ENCODE data around the gene CTSZ. TPM values are rescaled to one million over a fixed set of nuclear protein-coding genes. Genes with fewer than 3 reads are reported as not detected.
A peak's percentile ranks its signal among the peaks of the same experiment; 100 is the strongest.
"Not testable (repeated sequence)": the region's sequence is repeated elsewhere in the genome, so short reads cannot be mapped to it uniquely, and the experiment has no call there.

The CTSZ gene
- polyA plus RNA-seq, 3 donors = 80.3 to 90.7 (median 86.6) TPM

DNA sequence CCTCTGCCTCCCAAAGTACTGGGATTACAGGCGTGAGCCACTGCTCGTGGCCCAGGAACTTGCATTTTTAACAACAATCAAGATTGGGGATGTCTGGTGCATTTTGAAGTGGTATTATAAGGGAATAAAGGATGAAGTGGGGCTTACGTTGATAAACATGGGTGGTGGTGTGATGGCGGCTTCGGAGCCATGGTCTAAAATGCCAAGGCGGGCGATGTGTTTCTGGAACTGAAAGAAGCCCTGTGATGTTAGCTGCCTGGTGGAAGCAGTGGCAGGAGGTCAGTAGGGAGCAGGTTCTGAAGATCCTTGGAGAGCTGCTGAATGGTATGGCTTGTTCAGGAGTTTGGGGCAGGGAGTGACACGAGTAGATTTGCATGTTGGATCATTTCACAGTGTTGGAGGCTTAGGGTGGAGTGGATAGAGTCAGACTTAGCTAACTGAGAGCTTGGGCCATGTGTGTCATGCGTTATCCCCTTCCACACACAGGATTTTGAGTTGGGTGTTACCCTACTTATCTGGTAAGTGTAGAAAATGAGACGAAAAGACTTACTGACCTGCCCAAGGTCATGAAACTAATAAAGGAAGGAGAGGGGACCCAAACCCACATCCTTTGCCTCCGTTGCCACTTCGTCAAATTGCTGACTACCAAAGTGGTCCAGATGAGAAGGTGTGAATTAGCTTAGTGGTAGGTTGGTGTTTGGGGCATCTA, 24.5 kb downstream of the CTSZ start:
- no peak for DNase-seq (ENCODE audit: low read depth in 3 of 3, low spot score in 2 of 3)

DNA sequence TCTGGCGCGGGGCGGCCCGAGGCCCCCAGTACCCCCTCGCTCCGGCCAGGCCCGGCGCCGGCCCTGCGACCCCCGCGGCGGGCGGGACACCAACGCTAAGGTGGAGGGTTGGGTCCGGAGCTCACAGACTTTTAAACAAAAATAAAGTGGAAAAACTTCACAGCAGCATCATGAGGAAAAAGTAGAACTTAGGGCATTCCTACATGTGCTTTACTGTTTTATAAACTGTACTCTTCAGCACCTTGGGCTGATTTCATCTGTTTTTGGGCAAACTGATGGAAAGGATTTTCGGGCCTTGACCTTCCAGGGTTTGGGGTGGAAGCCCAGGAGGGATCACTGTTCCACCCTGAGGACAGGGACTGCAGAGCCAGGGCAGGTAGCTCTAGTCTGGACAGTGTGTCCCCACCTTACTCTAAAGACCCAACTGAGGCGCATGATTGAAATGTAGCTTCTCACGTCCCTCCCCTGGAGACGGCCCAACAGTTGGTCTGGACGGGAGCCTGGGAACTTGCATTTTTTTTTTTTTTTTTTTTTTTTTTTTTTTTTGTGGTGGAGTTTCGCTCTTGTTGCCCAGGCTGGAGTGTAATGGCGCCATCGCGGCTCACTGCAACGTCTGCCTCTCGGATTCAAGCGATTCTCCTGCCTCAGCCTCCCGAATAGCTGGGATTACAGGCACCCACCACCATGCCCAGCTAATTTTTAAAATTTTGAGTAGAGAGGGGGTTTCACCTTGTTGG, 25.3 kb downstream of the CTSZ start:
- DNase-seq (ENCODE audit: low read depth in 3 of 3, low spot score in 2 of 3) = peak in 1 of 3 donors; percentile 36

DNA sequence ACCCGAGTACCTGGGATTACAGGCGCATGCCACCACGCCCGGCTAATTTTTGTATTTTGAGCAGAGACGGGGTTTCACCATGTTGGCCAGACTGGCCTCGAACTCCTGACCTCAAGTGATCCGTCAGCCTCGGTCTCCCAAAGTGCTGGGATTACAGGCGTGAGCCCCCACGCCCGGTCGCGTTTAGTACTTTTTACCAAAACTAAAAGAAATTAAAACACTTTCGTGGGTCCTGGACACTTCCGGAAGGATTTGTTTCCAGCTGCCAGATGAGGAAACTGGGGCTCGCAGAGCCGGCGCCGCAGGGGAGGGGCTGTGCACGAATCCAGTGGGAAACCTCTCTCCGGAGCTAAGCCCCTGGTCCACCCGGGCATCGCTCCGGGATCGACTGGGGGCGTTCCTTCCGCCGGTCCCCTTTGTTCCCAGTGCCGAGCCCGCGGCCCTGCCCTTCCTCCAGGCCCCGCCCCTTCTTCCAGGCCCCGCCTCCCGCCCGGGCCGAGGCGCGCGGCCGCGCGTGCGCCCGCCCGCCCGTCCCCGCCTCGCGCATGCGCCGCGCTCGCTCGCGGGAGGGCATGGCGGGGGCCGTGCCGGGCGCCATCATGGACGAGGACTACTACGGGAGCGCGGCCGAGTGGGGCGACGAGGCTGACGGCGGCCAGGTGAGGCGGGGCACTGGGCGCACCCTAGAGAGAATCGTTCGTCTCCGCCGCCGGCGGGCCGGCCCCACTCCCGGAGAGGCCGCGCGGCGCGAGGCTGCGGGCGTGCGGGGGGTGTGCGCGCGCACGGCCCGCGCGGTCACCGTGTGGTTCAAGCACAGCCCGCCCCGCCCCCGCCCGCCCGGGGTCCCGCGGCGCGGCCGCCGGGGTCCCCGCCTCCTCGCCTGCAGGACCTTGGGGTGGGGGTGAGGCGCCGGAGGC, 26.1 kb downstream of the CTSZ start, which contains the start of gene NELFCD:
NELFCD (plus strand) TSS at position 546 of the 917 bp plus-strand sequence; CDS start at position 600, 54 bp downstream.
- peak; percentile 61 to 78 (median 75) for DNase-seq (ENCODE audit: low read depth in 3 of 3, low spot score in 2 of 3)

DNA sequence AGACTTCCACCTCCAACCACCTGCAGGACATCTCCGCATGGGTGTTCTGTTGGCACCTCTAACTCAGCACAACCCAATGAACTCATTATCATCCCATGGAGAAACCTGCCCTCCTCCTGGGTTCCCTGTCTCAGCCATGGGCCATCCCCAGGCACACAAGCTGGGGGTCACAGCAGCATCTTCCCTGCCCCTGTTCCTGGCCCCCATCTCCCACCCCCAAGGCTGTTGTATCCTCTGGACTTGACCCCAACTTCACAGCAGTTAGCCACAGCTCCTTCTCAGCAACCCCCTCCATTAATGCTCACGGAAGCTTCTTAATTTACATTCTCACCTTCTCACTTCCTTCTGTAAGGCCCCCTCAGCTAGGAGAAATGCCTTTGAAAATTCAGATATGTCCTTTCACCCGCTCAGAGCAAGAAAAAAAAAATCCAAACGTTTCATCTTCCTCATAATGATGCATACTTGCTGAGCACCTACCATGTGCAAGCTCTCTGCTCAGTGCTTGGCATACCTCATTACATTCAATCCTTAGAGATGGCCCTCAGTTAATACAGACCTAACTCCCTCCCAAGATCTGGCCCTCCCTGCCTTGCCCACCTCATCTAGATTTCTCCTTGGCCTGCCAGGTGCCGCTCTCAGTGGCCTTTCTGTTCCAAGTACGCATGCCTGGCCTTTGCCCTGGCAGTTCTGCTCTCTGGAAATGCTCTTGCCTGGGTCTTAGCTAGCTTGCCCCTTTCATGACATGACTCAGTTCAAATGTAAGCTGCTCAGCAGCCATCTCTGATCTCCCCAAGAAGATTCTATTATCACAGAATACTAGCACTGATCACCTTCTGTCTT, 28.5 kb downstream of the CTSZ start:
- DNase-seq (ENCODE audit: low read depth in 3 of 3, low spot score in 2 of 3) = no peak

DNA sequence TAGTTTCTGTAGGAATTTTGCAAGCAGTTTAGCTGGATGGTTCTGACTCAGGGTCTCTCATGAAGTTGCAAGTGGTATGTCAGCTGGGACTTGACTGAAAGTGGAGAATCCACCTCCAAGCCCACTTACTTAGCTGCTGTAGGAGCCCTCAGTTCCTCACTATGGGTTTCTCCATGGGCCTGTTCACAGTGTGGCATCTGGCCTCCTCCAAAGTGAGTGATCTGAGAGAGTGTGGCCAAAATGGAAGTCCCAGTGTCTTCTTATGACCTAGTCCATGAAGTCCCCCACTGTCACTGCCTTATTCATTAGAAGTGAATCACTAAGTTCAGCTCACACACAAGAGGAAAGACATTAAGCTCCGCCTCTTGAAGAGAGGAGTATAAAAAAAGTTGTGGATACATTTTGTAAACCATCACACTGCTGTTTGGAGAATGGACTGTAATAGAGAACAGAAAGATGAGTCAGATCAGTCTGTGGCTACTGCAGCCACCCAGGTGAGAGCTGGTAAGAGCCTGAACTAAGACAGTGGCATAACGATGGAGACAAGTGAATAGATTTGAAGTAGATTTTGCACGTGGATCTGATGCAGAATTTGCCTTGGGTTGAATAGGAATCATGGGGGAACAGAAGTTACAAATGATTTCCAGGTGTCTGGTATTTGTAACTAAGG, 30.9 kb downstream of the CTSZ start:
- DNase-seq (ENCODE audit: low read depth in 3 of 3, low spot score in 2 of 3) = no peak

DNA sequence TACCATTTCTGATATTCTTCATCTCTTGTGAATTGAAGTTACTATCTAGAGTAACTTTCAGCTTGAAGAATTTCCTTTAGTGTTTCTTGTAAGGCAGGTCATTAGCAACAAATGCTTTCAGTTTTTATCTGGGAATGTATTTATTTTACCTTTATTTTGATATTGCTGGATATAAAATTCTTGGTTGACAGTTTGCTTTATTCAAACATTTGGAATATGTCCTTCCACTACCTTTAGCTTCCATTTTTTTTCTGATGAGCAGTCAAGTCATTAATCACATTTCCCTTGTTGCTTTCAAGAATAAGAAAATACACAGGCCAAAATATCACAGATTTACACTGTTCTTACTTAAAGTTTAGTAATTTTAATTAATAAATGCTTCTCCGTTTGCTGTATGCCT, 31.7 kb downstream of the CTSZ start:
- DNase-seq (ENCODE audit: low read depth in 3 of 3, low spot score in 2 of 3) = no peak

DNA sequence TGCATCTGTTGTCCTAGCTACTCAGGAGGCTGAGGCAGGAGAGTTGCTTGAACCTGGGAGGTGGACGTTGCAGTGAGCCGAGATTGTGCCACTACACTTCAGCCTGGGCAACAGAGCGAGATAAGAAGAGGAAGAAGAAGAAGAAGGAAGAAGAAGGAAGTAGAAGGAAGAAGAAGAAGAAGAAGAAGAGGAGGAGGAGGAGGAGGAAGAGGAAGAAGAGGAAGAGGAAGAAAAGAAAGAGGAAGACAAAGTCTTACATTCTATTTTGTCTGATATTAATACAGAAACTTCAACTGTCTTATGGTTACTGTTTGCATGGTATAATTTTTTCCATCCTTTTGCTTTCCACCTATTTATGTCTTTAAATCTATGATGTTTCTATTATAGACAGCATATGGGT, 33.2 kb downstream of the CTSZ start:
- DNase-seq (ENCODE audit: low read depth in 3 of 3, low spot score in 2 of 3) = no peak

DNA sequence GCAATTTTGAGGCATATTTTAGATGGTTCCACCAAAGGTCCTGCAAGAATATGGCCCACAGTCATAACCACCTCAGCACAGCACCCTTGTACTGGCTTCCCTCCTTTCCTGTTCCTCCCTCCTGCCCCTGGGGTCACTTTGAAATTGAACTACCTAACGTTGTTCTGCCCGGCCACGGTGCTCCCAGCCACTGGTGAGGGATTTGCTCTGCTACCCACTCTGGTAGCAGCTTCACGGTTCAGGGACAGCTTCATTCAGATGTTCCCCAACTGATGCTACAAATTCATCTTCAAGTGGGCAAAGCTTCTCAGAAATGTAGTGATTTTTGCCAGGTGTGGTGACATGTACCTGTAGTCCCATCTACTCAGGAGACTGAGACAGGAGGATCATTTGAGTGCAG, 33.9 kb downstream of the CTSZ start:
- no peak for DNase-seq (ENCODE audit: low read depth in 3 of 3, low spot score in 2 of 3)

DNA sequence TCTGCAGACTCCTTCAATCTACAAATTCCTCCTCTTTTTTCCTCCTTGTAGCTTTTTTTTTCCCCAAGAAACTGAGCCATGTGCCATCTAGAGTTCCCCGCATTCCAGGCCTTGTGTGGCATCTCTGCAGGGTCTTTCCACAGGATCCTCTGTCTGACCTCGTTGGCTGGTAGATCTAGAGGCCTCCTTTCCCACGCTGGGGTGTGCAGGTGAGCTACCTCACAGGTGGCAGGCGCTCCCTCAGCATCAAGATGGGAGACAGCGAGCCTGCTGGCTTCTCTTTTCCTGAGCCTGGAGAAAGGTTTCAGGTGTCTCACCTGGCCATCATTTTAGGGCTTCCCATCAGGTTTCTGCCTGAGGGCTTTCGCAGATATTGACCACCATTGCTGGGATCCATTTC, 35.6 kb downstream of the CTSZ start:
- DNase-seq (ENCODE audit: low read depth in 3 of 3, low spot score in 2 of 3) = no peak

DNA sequence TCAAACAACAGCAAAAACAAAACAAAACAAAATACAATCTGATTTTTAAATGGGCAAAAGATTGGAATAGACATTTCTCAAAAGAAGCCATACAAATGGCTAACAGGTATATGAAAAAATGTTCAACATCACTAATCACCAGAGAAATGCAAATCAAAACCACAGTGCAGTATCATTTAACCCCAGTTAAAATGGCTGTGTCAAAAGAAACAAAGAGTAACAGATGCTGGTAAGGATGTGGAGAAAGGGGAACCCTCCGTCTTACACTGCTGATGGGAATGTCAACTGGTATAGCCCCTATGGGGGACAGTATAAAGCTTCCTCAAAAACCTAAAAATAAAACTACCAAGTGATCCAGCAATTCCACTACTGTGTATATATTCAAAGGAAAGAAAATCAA, 36.9 kb downstream of the CTSZ start:
- DNase-seq (ENCODE audit: low read depth in 3 of 3, low spot score in 2 of 3) = no peak

DNA sequence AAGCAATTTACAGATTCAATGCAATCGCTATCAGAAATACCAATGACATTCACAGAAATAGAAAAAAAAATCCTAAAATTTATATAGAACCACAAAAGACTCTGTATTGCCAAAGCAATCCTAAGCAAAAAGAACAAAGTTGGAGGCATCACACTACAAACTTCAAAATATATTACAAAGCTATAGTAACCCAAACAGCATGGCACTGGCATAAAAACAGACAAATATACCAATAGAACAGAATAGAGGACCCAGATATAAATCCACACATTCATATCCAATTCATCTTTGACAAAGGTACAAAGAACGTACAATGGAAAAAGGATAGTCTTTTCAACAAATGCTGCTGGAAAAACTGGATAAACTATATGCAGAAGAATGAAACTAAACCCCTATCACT, 37.6 kb downstream of the CTSZ start:
- DNase-seq (ENCODE audit: low read depth in 3 of 3, low spot score in 2 of 3) = no peak

DNA sequence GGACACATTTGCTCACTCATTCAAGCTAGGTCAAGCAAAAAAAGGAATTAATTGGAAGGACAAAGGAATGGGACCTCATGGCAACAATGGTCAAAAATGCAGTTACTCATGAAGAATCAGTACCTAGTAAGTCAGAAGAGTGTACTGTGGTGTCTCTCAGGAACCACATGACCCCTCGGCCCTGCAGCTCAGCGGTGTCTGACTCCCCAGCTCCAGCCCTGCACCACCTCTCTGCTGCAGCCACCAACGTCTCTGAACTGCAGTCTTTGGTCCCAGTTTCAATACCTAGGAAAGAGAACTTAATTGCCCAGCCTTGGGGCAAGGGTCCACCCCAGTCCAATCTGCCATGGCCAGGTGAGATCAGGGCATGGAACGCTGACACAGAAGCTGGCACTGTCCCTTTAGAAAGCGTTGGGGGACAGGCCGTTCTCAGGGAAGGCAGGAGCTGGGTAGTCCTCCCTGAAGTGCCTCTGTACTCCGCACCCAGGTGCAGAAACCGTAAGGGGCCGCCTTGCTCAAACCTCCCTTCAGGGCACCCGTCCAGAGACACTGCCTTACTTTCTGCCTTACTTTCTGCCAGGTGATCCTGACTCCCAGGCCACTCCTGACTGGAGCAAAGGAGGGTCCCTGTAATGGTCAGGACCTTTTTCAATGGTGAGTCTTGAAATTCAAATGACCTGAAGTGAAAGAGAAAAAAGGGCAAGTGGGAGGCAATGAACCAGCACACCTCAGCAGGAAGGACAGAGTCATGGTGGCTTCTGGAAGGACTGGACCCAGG, 39.2 kb downstream of the CTSZ start:
- DNase-seq (ENCODE audit: low read depth in 3 of 3, low spot score in 2 of 3) = no peak

DNA sequence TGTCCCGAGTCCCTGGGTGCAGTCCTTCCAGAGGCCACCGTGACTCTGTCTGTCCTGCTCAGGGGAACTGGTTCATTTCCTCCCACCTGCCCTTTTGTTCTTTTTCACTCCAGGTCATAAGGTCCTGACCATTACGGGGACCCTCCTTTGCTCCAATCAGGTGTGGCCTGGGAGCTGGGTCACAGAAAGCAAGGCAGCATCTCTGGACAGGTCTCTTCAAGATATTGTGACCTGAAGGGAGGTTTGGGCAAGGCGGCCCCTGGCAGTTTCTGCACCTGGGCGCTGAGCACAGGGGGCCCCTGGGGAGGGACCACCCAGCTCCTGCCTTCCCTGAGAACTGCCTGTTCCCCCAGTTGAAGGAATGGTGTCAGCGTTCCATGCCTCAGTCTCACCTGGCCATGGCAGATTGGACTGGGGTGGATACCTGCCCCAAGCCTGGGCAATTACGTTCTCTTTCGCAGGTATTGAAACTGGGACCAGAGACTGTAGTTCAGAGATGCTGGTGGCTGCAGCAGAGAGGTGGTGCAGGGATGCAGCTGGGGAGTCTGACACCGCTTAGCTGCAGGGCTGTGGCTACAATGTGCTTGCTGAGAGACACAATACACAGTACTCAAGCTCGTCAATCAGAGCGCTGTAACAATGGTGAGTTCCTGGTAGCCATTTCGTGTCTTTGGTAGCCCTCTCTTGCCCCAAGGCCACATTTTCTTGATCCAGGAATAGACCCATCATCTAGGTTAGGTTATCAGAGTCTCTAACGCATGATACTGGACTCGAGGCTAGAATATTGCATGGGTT, 41.6 kb downstream of the CTSZ start:
- DNase-seq (ENCODE audit: low read depth in 3 of 3, low spot score in 2 of 3) = no peak

DNA sequence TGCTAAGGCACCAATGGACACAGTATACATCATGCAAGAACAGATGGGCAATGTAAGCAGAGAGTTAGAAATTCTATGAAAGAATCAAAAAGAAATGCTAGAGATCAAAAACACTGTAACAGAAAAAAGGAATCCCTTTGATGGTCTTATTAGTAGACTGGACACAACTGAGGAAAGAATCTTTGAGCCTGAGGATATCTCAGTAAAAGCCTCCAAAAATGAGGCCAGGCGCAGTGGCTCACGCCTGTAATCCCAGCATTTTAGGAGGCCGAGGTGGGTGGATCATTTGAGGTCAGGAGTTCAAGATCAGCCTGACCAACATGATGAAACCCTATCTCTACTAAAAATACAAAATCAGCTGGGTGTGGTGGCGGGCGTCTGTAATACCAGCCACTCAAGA, 43.1 kb downstream of the CTSZ start:
- not testable (repeated sequence) for DNase-seq (ENCODE audit: low read depth in 3 of 3, low spot score in 2 of 3)

DNA sequence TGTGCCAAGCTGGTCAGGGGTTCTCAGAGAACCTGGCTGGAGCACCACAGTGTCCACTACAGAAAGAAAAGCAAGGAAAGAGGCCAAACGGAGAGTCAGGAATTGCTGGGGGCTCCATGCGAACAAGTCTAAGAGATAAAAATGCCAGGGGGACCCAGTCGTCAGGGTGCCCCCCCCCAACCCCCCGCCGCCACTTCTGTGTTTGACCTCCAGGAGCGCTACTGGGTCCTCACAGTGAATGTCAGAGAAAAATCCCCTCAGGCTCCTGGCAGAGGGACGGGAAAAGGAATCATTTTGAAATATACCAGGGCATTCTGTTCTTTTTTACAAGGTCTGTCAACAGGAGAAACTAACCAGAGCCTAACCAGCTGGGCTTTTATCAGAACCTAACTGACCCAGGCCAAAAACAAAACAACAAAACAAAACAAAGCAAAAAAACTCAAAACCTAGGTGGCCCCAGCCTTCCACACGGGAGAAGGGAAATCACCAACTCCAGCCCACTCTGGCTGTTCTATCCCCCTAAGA, 43.9 kb downstream of the CTSZ start:
- DNase-seq (ENCODE audit: low read depth in 3 of 3, low spot score in 2 of 3) = no peak

DNA sequence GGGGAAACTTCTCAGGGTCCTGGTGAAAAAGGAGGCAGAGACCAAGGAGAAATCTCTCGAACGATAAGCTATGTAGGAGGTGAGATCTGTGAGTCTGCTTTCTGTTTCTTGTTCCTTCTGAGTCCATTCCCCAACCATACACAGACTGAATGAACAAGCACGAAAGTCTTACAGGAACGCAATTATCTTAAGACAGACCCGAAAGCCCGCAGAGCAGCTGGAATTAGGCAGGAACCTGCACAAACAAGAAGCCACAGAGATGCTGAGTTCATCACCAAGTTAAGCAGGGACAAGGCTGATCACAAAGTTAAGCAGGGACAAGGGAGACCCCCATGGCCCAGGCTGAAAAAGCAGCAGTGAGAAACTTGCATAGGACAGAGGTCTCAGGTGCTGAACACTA, 47.4 kb downstream of the CTSZ start:
- DNase-seq (ENCODE audit: low read depth in 3 of 3, low spot score in 2 of 3) = no peak

DNA sequence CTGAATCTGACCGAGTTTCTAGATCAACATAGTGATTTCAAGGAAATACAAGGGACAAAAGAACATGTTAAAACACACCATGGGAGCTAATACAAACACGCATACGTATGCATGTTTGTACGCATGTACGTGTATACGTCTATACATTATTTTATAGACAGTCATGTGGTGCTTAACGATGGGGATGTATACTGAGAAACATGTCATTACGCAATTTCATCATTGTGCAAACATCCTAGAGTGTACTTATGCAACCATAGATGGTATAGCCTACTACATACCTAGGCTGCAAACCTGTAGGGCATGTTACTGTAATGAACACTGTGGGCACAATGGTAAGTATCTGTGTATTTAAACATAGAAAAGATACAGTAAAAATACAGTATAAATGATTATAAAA, 51.0 kb downstream of the CTSZ start:
- no peak for DNase-seq (ENCODE audit: low read depth in 3 of 3, low spot score in 2 of 3)

DNA sequence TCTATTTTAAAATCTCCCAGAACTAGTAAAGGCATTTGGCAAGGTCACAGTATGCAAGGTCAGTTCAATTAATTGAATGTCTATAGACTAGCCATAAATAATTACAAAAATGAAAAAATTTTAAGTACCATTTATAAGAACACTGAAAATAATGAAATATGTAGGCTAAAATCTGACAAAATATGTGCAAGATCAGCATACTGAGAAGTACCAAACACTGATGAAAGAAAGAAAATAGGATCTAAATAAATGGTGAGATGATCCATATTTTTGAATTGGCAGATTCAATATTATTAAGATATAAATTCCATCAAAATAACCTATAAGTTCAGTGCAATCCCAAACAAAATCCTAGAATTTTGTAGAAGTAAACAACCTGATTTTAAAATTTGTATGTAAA, 54.0 kb downstream of the CTSZ start:
- DNase-seq (ENCODE audit: low read depth in 3 of 3, low spot score in 2 of 3) = no peak
